Stimulated activated CD8-positive, alpha-beta memory T cell treated with anti-CD3 and anti-CD28 coated beads, Interleukin-7, amount 100 ng/mL, for 48 hours (primary cell): Measurements from ENCODE around the gene SAV1.

Source experiments
- DNase-seq, 2 donors: peaks; one replicate each; pipeline ENCODE4 v3.0.0-alpha.2; 2020; ENCODE audit warnings: low read depth in 1 of 2; ENCODE audit errors: extremely low read depth in 1 of 2

The SAV1 gene

DNA sequence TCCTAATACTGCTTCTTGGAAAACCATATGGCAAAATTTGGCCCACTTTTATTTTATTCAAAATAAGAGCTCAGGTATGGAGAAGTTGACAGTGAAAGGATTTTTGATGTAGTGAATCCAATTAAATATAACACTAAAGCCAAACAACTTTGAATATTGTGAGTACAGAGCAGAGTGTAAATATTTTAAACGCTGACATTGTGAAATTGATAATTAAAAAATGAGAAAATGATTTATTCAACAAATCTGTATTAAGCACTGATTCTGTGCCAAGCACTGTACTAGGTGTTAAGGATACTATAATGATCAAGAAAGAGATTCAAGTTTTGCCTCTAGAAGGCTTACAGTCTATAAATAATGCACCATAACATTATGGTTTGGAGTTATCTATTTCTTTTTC lies 57.6 kb downstream of the SAV1 start:
- DNase-seq: no peak

DNA sequence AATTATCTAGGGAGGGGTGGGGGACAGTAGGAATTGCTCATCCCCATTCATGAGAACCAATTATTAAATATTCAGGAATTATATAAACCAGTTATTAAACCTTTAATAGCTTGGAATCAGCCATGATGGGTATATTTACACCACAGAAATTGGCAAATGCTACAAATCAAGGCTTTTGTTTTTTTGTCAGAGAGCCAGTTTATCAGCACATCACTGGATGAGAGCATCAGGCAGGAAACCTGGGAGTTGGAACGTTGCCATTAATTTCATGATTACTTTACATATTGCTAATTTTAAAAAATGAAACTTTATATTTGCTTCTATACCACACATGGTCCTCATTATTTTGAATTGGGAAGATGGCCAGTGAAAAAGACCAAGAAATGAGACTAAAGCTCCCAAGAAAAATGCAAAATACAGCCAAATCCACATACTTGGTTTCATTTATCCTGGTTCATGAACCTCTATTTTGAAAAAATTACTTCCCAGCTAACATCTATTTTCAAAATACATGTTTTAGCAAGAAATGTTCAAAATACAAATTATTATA lies 59.7 kb downstream of the SAV1 start:
- DNase-seq: no peak

- DNase-seq: no peak
These were observed 60.3 kb downstream of the SAV1 start for GRCh38 chr14:50607761-50608160.

DNA sequence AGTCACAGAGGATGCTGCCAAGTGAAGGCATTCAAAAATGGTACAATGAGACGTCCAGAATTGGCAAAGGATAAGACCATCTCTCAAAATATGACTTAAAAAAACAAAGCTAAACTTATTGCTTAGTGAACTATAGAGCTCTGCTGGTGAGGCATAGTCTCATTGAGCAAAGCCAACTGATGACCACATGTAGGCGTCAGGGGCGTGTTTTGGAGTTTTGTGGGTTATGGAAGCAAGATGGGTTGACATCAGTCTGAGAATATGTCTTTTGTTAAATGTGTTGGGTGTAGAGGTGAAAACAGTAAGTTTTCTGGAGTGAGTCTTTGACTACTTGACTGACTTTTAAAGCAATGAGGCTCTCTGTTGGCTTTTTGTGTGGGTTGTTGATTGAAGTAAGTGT lies 60.9 kb downstream of the SAV1 start:
- DNase-seq: peak; percentile 31 to 48

- DNase-seq: no peak
These were observed 61.6 kb downstream of the SAV1 start for GRCh38 chr14:50606468-50606867.

- DNase-seq: no peak
These were observed 62.3 kb downstream of the SAV1 start for GRCh38 chr14:50605766-50606165.

DNA sequence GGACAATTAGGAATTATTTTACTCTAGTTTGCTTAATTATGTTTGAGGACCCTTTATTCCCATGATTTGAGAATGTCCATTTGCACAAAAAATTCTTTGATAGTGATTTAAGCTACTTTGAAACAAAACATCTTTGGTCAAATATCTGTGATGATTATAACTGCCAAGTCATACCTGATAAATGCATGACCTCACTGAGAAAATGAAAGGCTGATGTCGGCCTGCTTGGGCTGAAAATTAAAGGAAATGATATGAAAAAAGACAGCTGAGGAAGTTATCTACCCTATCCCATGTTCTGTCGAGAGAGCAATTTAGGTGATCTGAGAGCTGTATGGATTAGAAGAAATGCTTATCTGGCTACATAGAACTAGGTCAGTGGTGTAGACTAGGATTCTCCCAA lies 64.5 kb downstream of the SAV1 start:
- DNase-seq: no peak

GRCh38 chr14:50602035-50602434 lies 66.1 kb downstream of the SAV1 start:
- DNase-seq: no peak

DNA sequence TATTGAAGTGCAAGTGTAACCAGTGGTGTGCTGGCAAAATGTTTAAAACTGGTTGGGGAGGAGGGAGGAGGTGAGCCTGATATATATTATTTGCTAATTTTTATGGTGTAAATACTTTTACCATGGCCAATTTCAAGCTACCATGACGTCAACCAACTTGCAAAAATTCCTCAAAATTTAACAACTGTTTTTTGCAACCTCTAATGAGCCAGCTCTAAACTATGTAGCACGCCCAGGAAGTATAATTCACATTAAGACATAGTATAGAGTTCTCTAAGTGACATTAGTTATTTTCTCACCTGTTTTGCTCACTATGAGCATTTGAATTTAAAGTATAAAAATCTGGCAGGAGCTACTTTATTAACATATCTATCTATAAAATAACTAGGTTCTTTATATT lies 66.7 kb downstream of the SAV1 start:
- no peak for DNase-seq

GRCh38 chr14:50600849-50601248 lies 67.3 kb downstream of the SAV1 start:
- DNase-seq: no peak

- DNase-seq: no peak
These were observed 68.2 kb downstream of the SAV1 start for GRCh38 chr14:50599700-50600444.

DNA sequence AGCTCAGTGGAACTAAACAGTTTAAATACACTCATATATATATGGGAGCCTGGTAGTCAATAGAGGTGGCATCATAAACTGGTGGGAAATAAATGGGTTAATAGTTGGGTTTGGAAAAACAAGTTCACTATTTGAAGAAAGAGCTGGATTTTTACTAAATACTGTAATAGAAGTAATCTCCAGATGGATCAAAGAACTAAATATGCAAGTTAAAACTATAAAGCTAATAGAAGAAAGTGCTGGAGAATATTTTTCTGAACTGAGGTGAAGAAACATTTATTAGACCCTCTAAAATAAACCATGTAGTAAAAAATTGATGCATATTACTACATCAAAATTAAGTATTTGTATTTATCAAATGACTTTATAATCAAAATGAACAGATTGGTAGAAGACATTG lies 69.3 kb downstream of the SAV1 start:
- DNase-seq: no peak

- DNase-seq: no peak
These were observed 73.4 kb downstream of the SAV1 start for GRCh38 chr14:50594577-50595316.

DNA sequence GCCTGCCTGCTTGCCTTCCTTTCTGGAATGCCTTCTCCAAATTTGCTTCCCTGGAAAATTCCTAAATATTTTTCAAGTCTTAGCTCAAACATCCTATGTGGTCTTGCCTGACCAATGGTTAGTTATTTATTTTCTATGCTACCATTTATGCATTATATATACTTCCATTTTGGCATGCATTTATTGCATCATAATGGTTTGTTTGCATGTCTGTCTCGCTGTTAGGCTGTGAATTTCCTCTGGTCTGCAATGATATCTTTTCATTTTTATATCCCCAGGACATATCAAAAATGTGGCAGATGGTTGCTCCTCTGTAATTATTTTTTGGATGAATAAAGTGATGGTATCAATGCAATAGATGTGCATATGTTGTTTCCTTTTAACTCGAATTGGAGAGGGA lies 77.6 kb downstream of the SAV1 start:
- no peak for DNase-seq
